HepG2 (cell line): Measurements from ENCODE around the gene SERPINF2. TPM values are rescaled to one million over a fixed set of nuclear protein-coding genes. Genes with fewer than 3 reads are reported as not detected.

Source experiments
- DR1 ChIP-seq: sonication (generic); formaldehyde crosslinking; IDR thresholded peaks from 2 replicates; pipeline ENCODE4 v1.8.0; 2021; ENCODE audit warnings: mild to moderate bottlenecking, missing genetic modification reagents, inconsistent platforms
- E2F1 ChIP-seq: sonication (generic); formaldehyde crosslinking; IDR thresholded peaks from 2 replicates; pipeline ENCODE4 v1.5.0; 2020; ENCODE audit warnings: missing genetic modification reagents
- ESRRA ChIP-seq: sonication (generic); formaldehyde crosslinking; IDR thresholded peaks from 2 replicates; pipeline ENCODE4 v1.5.1; 2020; ENCODE audit warnings: mild to moderate bottlenecking, low read depth, missing genetic modification reagents
- FOSL2 ChIP-seq: sonication (generic); formaldehyde crosslinking; IDR thresholded peaks from 2 replicates; pipeline ENCODE4 v1.4.0; 2020; ENCODE audit warnings: missing genetic modification reagents
- GFI1 ChIP-seq: sonication (generic); formaldehyde crosslinking; IDR thresholded peaks from 2 replicates; pipeline ENCODE4 v1.5.0; 2020; ENCODE audit warnings: missing genetic modification reagents, mild to moderate bottlenecking, borderline replicate concordance
- HNRNPL ChIP-seq: fragments of 200-400 bp; formaldehyde crosslinking; IDR thresholded peaks from 2 replicates; pipeline ENCODE4 v1.6.1; 2017; ENCODE audit warnings: mild to moderate bottlenecking, low read depth, low read length
- KMT2B ChIP-seq: IDR thresholded peaks from 2 replicates; pipeline ENCODE4 v1.6.1; 2016; ENCODE audit warnings: missing genetic modification reagents, missing compliant biosample characterization
- MBNL3 ChIP-seq: fragments of 250-450 bp; sonication (Bioruptor Pico); conservative IDR thresholded peaks from 2 replicates; pipeline ENCODE4 v1.8.0; 2022; ENCODE audit warnings: mild to moderate bottlenecking, inconsistent platforms
- MYNN ChIP-seq: sonication (generic); formaldehyde crosslinking; IDR thresholded peaks from 2 replicates; pipeline ENCODE4 v1.4.0; 2020; ENCODE audit warnings: mild to moderate bottlenecking, low read depth, missing genetic modification reagents
- SMAD3 ChIP-seq: sonication (generic); formaldehyde crosslinking; IDR thresholded peaks from 2 replicates; pipeline ENCODE4 v1.4.0; 2020; ENCODE audit warnings: missing genetic modification reagents
- STAT6 ChIP-seq: sonication (generic); formaldehyde crosslinking; IDR thresholded peaks from 2 replicates; pipeline ENCODE4 v1.4.0; 2020; ENCODE audit warnings: missing genetic modification reagents, mild to moderate bottlenecking, borderline replicate concordance
- TARDBP ChIP-seq: sonication (generic); formaldehyde crosslinking; IDR thresholded peaks from 2 replicates; pipeline ENCODE4 v1.8.0; 2022; ENCODE audit warnings: mild to moderate bottlenecking, missing genetic modification reagents
- ZNF557 ChIP-seq: sonication (generic); formaldehyde crosslinking; IDR thresholded peaks from 2 replicates; pipeline ENCODE4 v1.4.0; 2020; ENCODE audit warnings: missing genetic modification reagents
- ZNF607 ChIP-seq: sonication (generic); formaldehyde crosslinking; IDR thresholded peaks from 2 replicates; pipeline ENCODE4 v1.5.1; 2020; ENCODE audit warnings: missing genetic modification reagents, mild to moderate bottlenecking, borderline replicate concordance
- ZNF616 ChIP-seq: sonication (generic); formaldehyde crosslinking; IDR thresholded peaks from 2 replicates; pipeline ENCODE4 v1.5.0; 2020; ENCODE audit warnings: low read depth, mild to moderate bottlenecking, missing genetic modification reagents
- polyA plus RNA-seq, 8 experiments: library from polyadenylated mRNA; depleted of rRNA in 3 of 8; stranded (reverse) in 7 of 8; unstranded in 1 of 8; fragments of >200 nt; fragmentation: Illumina TruSeq in 4 of 8; extraction: Trizol in 4 of 8; gene quantifications; 2 replicates each; pipeline versions ENCODE4 v1.2.1 to v1.2.3, GENCODE V29; 2011 to 2016; ENCODE audit warnings: low read depth in 4 of 8, missing spikeins in 1 of 8, mixed read lengths in 1 of 8; ENCODE audit not compliant: insufficient read depth in 1 of 8
- total RNA-seq, 5 experiments: library from RNA; depleted of rRNA; stranded (reverse); fragments of >200 nt; fragmentation: Illumina TruSeq; extraction: Trizol; gene quantifications; 2 replicates each; pipeline ENCODE4 v1.2.3, GENCODE V29; 2016; ENCODE audit warnings: low read depth in 1 of 5
- TF ChIP-seq, protein P1 (sequence below): sonication (generic); formaldehyde crosslinking; conservative IDR thresholded peaks from 2 replicates; pipeline ENCODE4 v1.4.0; 2020; ENCODE audit warnings: missing genetic modification reagents
- TF ChIP-seq, protein P2 (sequence below): sonication (generic); formaldehyde crosslinking; IDR thresholded peaks from 2 replicates; pipeline ENCODE4 v1.4.0; 2020; ENCODE audit warnings: missing genetic modification reagents
- TF ChIP-seq, protein P3 (sequence below): sonication (generic); formaldehyde crosslinking; IDR thresholded peaks from 2 replicates; pipeline ENCODE4 v1.5.1; 2020; ENCODE audit warnings: missing genetic modification reagents, mild to moderate bottlenecking, borderline replicate concordance
- TF ChIP-seq, protein P4 (sequence below): IDR thresholded peaks from 2 replicates; pipeline ENCODE4 v1.6.1; 2016; ENCODE audit warnings: low read depth, control low read depth

Gene SERPINF2
- total and polyA plus RNA-seq, 2 of the 13 experiments (the other 11 are each of a cell fraction or from before 2014, with no cell fraction given), result 309 to 548 TPM

DNA sequence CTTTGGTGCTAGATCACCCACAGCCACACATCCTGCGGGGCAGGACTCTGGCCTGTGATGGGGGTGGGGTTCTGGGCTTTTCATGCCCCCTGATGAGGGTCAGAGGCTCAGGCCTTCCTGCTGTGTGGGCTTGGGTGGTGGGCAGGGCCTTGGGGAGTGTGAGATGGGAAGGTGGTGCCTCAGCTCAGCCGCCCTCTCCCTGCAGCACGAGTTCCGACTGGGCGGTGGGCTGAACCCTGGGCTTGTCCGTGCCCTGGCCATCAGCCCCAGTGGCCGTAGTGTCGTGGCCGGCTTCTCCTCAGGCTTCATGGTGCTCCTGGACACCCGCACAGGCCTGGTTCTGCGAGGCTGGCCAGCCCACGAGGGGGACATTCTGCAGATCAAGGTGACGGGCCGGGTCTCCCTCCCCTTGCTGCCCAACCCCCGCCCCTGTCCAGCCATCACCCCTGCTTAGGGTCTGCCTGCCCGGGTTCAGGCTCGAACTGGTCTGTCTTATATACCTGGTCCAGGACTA is 6.8 kb upstream of the SERPINF2 start (continued):
- TF ChIP-seq STAT6 (no peak), MBNL3 (no peak), HNRNPL (peak; percentile 63), E2F1 (CRISPR knock-in tag) (no peak), SMAD3 (CRISPR knock-in tag) (no peak), DR1 (CRISPR knock-in tag) (no peak), KMT2B (CRISPR knock-in tag) (no peak; the same call in 1 of the 2 replicates), MYNN (CRISPR knock-in tag) (no peak), ESRRA (CRISPR knock-in tag) (no peak), ZNF557 (CRISPR knock-in tag) (no peak), FOSL2 (CRISPR knock-in tag) (no peak), TARDBP (CRISPR knock-in tag) (no peak), GFI1 (CRISPR knock-in tag) (no peak), ZNF607 (CRISPR knock-in tag) (no peak), ZNF616 (CRISPR knock-in tag) (no peak)
- TF ChIP-seq, protein P1, sequence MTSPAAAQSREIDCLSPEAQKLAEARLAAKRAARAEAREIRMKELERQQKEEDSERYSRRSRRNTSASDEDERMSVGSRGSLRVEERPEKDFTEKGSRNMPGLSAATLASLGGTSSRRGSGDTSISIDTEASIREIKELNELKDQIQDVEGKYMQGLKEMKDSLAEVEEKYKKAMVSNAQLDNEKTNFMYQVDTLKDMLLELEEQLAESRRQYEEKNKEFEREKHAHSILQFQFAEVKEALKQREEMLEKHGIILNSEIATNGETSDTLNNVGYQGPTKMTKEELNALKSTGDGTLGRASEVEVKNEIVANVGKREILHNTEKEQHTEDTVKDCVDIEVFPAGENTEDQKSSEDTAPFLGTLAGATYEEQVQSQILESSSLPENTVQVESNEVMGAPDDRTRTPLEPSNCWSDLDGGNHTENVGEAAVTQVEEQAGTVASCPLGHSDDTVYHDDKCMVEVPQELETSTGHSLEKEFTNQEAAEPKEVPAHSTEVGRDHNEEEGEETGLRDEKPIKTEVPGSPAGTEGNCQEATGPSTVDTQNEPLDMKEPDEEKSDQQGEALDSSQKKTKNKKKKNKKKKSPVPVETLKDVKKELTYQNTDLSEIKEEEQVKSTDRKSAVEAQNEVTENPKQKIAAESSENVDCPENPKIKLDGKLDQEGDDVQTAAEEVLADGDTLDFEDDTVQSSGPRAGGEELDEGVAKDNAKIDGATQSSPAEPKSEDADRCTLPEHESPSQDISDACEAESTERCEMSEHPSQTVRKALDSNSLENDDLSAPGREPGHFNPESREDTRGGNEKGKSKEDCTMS (CRISPR knock-in tag), result no peak
- TF ChIP-seq, protein P2, sequence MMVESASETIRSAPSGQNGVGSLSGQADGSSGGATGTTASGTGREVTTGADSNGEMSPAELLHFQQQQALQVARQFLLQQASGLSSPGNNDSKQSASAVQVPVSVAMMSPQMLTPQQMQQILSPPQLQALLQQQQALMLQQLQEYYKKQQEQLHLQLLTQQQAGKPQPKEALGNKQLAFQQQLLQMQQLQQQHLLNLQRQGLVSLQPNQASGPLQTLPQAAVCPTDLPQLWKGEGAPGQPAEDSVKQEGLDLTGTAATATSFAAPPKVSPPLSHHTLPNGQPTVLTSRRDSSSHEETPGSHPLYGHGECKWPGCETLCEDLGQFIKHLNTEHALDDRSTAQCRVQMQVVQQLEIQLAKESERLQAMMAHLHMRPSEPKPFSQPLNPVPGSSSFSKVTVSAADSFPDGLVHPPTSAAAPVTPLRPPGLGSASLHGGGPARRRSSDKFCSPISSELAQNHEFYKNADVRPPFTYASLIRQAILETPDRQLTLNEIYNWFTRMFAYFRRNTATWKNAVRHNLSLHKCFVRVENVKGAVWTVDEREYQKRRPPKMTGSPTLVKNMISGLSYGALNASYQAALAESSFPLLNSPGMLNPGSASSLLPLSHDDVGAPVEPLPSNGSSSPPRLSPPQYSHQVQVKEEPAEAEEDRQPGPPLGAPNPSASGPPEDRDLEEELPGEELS (CRISPR knock-in tag), result no peak
- TF ChIP-seq, protein P3, sequence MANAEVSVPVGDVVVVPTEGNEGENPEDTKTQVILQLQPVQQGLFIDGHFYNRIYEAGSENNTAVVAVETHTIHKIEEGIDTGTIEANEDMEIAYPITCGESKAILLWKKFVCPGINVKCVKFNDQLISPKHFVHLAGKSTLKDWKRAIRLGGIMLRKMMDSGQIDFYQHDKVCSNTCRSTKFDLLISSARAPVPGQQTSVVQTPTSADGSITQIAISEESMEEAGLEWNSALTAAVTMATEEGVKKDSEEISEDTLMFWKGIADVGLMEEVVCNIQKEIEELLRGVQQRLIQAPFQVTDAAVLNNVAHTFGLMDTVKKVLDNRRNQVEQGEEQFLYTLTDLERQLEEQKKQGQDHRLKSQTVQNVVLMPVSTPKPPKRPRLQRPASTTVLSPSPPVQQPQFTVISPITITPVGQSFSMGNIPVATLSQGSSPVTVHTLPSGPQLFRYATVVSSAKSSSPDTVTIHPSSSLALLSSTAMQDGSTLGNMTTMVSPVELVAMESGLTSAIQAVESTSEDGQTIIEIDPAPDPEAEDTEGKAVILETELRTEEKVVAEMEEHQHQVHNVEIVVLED, result no peak
- TF ChIP-seq, protein P4, sequence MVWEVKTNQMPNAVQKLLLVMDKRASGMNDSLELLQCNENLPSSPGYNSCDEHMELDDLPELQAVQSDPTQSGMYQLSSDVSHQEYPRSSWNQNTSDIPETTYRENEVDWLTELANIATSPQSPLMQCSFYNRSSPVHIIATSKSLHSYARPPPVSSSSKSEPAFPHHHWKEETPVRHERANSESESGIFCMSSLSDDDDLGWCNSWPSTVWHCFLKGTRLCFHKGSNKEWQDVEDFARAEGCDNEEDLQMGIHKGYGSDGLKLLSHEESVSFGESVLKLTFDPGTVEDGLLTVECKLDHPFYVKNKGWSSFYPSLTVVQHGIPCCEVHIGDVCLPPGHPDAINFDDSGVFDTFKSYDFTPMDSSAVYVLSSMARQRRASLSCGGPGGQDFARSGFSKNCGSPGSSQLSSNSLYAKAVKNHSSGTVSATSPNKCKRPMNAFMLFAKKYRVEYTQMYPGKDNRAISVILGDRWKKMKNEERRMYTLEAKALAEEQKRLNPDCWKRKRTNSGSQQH (CRISPR knock-in tag), result no peak; the same call in 1 of the 2 replicates
